K562 (cell line): Measurements from ENCODE around the gene DHCR24.

Source experiments
- POLR2AphosphoS5 ChIP-seq: IDR thresholded peaks from 2 replicates; pipeline ENCODE4 v1.6.1; 2011; ENCODE audit warnings: mild to moderate bottlenecking, low read depth, low read length, moderate library complexity; ENCODE audit not compliant: control insufficient read depth, insufficient read depth
- ZBTB26 ChIP-seq: fragments of 450-650 bp; formaldehyde crosslinking; IDR thresholded peaks from 2 replicates; pipeline ENCODE4 v1.4.0; 2022; ENCODE audit warnings: missing genetic modification characterization
- ZNF133 ChIP-seq: fragments of 250-450 bp; sonication (Bioruptor Pico); IDR thresholded peaks from 2 replicates; pipeline ENCODE4 v1.4.0; 2020; ENCODE audit warnings: mild to moderate bottlenecking
- ZNF311 ChIP-seq: fragments of 250-450 bp; sonication (Bioruptor Pico); IDR thresholded peaks from 2 replicates; pipeline ENCODE4 v1.4.0; 2020; ENCODE audit warnings: mild to moderate bottlenecking, moderate library complexity

GRCh38 chr1:54812801-54813484 lies 74.1 kb downstream of the DHCR24 start:
- no peak for TF ChIP-seq POLR2AphosphoS5
- TF ChIP-seq ZBTB26: no peak
- no peak for TF ChIP-seq ZNF133
- no peak for TF ChIP-seq ZNF311 (CRISPR knock-in tag)
